CD4-positive, alpha-beta T cell treated with Interleukin-6 at 100 ng/mL for 8 hours (primary cell): Measurements from ENCODE around the gene CLEC16A.

Experiments used
- DNase-seq: peaks from one replicate; pipeline ENCODE4 v3.0.0-alpha.2; 2020; ENCODE audit warnings: mixed read lengths, low spot score

The CLEC16A gene

GRCh38 chr16:10988879-10989278, 44.5 kb downstream of the CLEC16A start:
- no peak for DNase-seq

GRCh38 chr16:10989559-10989958, 45.2 kb downstream of the CLEC16A start:
- DNase-seq: no peak

- no peak for DNase-seq
These were observed 46.0 kb downstream of the CLEC16A start for GRCh38 chr16:10990378-10990777.

- DNase-seq: no peak
These were observed 47.7 kb downstream of the CLEC16A start for GRCh38 chr16:10992112-10992511.

GRCh38 chr16:10992797-10993196, 48.4 kb downstream of the CLEC16A start:
- DNase-seq: no peak

- no peak for DNase-seq
These were observed 49.3 kb downstream of the CLEC16A start for GRCh38 chr16:10993649-10994048.

GRCh38 chr16:10994571-10994970, 50.2 kb downstream of the CLEC16A start:
- no peak for DNase-seq

GRCh38 chr16:10995565-10995964, 51.2 kb downstream of the CLEC16A start:
- no peak for DNase-seq

- DNase-seq: no peak
These were observed 53.1 kb downstream of the CLEC16A start for GRCh38 chr16:10997485-10997884.

- no peak for DNase-seq
These were observed 54.9 kb downstream of the CLEC16A start for GRCh38 chr16:10999300-10999699.

- no peak for DNase-seq
These were observed 57.2 kb downstream of the CLEC16A start for GRCh38 chr16:11001611-11002010.

- DNase-seq: no peak
These were observed 58.8 kb downstream of the CLEC16A start for GRCh38 chr16:11003141-11003540.

GRCh38 chr16:11004351-11004750, 60.0 kb downstream of the CLEC16A start:
- no peak for DNase-seq

- no peak for DNase-seq
These were observed 60.7 kb downstream of the CLEC16A start for GRCh38 chr16:11004973-11005610.

- DNase-seq: no peak
These were observed 61.2 kb downstream of the CLEC16A start for GRCh38 chr16:11005611-11005975.

- no peak for DNase-seq
These were observed 62.3 kb downstream of the CLEC16A start for GRCh38 chr16:11006656-11007055.

- no peak for DNase-seq
These were observed 63.4 kb downstream of the CLEC16A start for GRCh38 chr16:11007714-11008280.

GRCh38 chr16:11009027-11009755, 64.8 kb downstream of the CLEC16A start:
- DNase-seq: no peak

- no peak for DNase-seq
These were observed 66.3 kb downstream of the CLEC16A start for GRCh38 chr16:11010575-11011221.

- DNase-seq: no peak
These were observed 67.0 kb downstream of the CLEC16A start for GRCh38 chr16:11011326-11011725.

GRCh38 chr16:11012841-11013240, 68.5 kb downstream of the CLEC16A start:
- no peak for DNase-seq

GRCh38 chr16:11014136-11014535, 69.8 kb downstream of the CLEC16A start:
- DNase-seq: no peak

GRCh38 chr16:11015076-11015475, 70.7 kb downstream of the CLEC16A start:
- no peak for DNase-seq
